Measurements from ENCODE around the gene IFFO2.

DNA sequence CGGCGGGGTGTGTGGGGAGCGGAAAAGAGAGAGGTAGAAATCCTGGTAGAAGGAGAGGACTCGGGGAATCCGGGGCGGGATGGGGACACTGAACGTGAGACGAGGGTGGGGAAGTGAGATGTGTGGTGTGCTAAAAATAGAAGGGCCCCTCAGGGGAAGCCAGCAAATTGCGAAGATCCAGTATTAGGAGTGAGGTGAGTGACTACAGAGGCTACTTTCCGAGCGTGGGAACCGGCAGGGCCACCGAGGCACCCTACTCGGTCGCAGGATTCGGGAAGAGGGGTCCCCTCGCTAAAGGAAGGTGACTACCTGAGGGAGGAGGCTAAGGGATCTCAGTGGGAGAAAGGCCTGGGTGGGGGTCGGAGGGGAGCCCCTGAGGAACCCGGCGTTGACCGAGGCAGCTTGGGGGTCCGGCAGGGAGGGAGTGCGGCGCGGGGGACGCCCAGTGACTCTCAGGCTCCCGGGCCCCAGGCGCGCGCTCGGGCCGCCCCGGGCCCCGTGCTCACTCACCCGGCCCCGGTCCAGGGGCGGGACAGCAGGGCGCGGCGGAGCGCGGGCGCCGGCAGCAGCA lies 54.4 kb downstream of the IFFO2 start:
- TF ChIP-seq OSR1 (CRISPR knock-in tag; IDR thresholded peaks at IDR 0.05) (no peak), RARB (CRISPR knock-in tag; IDR thresholded peaks at IDR 0.05) (no peak), ARNTL (CRISPR knock-in tag; IDR thresholded peaks at IDR 0.05; ENCODE audit: borderline replicate concordance, low read depth) (no peak), ZFP3 (CRISPR knock-in tag; IDR thresholded peaks at IDR 0.05) (no peak), BACH2 (CRISPR knock-in tag; IDR thresholded peaks at IDR 0.05; ENCODE audit: borderline replicate concordance) (no peak), ZC3H10 (CRISPR knock-in tag; IDR thresholded peaks at IDR 0.05) (no peak), CSDC2 (CRISPR knock-in tag; IDR thresholded peaks at IDR 0.05) (no peak), ZFP30 (CRISPR knock-in tag; IDR thresholded peaks at IDR 0.05) (no peak), ZNF8 (CRISPR knock-in tag; IDR thresholded peaks at IDR 0.05) (no peak), TOX (CRISPR knock-in tag; IDR thresholded peaks at IDR 0.05; ENCODE audit: borderline replicate concordance) (no peak), SNAI2 (CRISPR knock-in tag; IDR thresholded peaks at IDR 0.05) (no peak)
- TF ChIP-seq, protein P1, sequence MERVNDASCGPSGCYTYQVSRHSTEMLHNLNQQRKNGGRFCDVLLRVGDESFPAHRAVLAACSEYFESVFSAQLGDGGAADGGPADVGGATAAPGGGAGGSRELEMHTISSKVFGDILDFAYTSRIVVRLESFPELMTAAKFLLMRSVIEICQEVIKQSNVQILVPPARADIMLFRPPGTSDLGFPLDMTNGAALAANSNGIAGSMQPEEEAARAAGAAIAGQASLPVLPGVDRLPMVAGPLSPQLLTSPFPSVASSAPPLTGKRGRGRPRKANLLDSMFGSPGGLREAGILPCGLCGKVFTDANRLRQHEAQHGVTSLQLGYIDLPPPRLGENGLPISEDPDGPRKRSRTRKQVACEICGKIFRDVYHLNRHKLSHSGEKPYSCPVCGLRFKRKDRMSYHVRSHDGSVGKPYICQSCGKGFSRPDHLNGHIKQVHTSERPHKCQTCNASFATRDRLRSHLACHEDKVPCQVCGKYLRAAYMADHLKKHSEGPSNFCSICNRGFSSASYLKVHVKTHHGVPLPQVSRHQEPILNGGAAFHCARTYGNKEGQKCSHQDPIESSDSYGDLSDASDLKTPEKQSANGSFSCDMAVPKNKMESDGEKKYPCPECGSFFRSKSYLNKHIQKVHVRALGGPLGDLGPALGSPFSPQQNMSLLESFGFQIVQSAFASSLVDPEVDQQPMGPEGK (CRISPR knock-in tag; IDR thresholded peaks at IDR 0.05; ENCODE audit: borderline replicate concordance) = no peak
- TF ChIP-seq, protein P2, sequence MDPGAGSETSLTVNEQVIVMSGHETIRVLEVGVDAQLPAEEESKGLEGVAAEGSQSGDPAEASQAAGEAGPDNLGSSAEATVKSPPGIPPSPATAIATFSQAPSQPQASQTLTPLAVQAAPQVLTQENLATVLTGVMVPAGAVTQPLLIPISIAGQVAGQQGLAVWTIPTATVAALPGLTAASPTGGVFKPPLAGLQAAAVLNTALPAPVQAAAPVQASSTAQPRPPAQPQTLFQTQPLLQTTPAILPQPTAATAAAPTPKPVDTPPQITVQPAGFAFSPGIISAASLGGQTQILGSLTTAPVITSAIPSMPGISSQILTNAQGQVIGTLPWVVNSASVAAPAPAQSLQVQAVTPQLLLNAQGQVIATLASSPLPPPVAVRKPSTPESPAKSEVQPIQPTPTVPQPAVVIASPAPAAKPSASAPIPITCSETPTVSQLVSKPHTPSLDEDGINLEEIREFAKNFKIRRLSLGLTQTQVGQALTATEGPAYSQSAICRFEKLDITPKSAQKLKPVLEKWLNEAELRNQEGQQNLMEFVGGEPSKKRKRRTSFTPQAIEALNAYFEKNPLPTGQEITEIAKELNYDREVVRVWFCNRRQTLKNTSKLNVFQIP (CRISPR knock-in tag; IDR thresholded peaks at IDR 0.05; ENCODE audit: borderline replicate concordance, low read depth) = no peak
